ENCODE measurements around the gene FCHSD2.

- TF ChIP-seq, protein P1, sequence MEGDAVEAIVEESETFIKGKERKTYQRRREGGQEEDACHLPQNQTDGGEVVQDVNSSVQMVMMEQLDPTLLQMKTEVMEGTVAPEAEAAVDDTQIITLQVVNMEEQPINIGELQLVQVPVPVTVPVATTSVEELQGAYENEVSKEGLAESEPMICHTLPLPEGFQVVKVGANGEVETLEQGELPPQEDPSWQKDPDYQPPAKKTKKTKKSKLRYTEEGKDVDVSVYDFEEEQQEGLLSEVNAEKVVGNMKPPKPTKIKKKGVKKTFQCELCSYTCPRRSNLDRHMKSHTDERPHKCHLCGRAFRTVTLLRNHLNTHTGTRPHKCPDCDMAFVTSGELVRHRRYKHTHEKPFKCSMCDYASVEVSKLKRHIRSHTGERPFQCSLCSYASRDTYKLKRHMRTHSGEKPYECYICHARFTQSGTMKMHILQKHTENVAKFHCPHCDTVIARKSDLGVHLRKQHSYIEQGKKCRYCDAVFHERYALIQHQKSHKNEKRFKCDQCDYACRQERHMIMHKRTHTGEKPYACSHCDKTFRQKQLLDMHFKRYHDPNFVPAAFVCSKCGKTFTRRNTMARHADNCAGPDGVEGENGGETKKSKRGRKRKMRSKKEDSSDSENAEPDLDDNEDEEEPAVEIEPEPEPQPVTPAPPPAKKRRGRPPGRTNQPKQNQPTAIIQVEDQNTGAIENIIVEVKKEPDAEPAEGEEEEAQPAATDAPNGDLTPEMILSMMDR (IDR thresholded peaks at IDR 0.05; ENCODE audit: borderline replicate concordance, extremely low read depth, low read length, poor library complexity, severe bottlenecking): no peak
- no peak for TF ChIP-seq EZH2 (IDR thresholded peaks at IDR 0.05; ENCODE audit: borderline replicate concordance, low read depth, low read length, severe bottlenecking)
Measured at GRCh38 chr11:73167363-73167954, 25.3 kb upstream of the FCHSD2 start.

Measured in DND-41 (cell line).